Neutrophil (primary cell): ENCODE results near the gene HIVEP1.

ENCODE experiments used
- H3K27ac ChIP-seq: fragments of 200-600 bp; sonication (generic); 2 replicates; pipeline ENCODE4 v1.5.1; 2016; ENCODE audit warnings: mild to moderate bottlenecking, moderate library complexity
- H3K27me3 ChIP-seq: fragments of 200-600 bp; sonication (generic); 2 replicates; pipeline ENCODE4 v1.6.0; 2016; ENCODE audit warnings: mild to moderate bottlenecking
- H3K36me3 ChIP-seq: fragments of 200-600 bp; sonication (generic); 2 replicates; pipeline ENCODE4 v1.5.1; 2017
- H3K4me1 ChIP-seq, 2 experiments: fragments of 200-600 bp in 1 of 2; sonication (generic) in 1 of 2; 1 replicate in 1 of 2; 2 replicates in 1 of 2; pipeline versions ENCODE4 v1.5.1 to v1.6.1; 2013 to 2016; ENCODE audit warnings: low read depth in 1 of 2, low read length in 1 of 2, mild to moderate bottlenecking in 1 of 2, moderate library complexity in 1 of 2; ENCODE audit not compliant: control insufficient read depth in 1 of 2, insufficient read depth in 1 of 2
- H3K4me3 ChIP-seq, 2 experiments: fragments of 200-600 bp in 1 of 2; sonication (generic) in 1 of 2; 1 replicate in 1 of 2; 2 replicates in 1 of 2; pipeline ENCODE4 v1.5.1; 2013 to 2016; ENCODE audit warnings: low read depth in 1 of 2, low read length in 1 of 2, mild to moderate bottlenecking in 1 of 2, moderate library complexity in 1 of 2
- H3K9me3 ChIP-seq: fragments of 200-600 bp; sonication (generic); 2 replicates; pipeline ENCODE4 v1.5.1; 2016
- TF ChIP-seq, protein P1 (sequence below): fragments of 200-600 bp; sonication (generic); IDR thresholded peaks from 2 replicates; pipeline ENCODE4 v1.5.1; 2016; ENCODE audit warnings: antibody characterized with exemption

HIVEP1 gene

DNA sequence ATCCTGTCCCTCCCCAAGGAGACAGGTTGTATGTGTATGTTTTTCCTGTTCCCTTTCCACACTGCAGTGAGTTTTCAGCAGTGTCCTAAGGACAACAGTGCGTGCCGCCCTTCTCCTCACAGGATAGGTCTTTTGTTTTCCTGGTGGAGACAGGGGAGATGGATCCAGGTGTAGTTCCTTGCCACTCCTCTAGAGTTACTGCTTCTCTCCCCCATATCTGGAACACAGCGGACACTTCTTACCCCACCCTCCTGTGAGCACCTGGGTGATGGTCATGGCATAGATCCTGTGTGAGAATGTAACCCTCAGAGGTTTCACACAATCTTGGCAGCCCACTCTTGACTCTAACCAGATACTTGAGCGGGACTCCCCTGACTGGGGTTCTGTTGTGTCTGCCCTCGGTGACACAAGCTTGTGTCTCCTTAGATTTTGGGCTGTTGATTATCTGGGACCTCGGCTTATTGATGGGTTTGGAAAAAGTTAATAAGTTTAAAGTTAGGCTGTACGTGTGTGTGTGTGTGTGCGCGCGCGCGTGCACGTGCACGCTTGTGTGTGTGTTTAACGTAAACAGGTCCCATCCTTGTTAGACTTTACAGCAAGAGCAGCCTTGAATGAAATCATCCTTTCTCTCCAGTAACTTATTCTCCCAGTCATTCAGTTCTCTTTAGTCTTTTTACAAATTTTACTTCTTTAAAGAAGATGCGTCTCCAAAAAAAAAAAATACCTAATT is 146.7 kb downstream of the HIVEP1 start:
- Histone ChIP-seq H3K4me1 (peaks cover 0 to 4% of the 10 kb centered on the region in 2 experiments), H3K4me3 (no peak overlapping the region), H3K27ac (no peak overlapping the region), H3K9me3 (no peaks in the 10 kb centered on the region), H3K27me3 (no peaks in the 10 kb centered on the region), H3K36me3 (peaks cover 20% of the 10 kb centered on the region)
- TF ChIP-seq, protein P1, sequence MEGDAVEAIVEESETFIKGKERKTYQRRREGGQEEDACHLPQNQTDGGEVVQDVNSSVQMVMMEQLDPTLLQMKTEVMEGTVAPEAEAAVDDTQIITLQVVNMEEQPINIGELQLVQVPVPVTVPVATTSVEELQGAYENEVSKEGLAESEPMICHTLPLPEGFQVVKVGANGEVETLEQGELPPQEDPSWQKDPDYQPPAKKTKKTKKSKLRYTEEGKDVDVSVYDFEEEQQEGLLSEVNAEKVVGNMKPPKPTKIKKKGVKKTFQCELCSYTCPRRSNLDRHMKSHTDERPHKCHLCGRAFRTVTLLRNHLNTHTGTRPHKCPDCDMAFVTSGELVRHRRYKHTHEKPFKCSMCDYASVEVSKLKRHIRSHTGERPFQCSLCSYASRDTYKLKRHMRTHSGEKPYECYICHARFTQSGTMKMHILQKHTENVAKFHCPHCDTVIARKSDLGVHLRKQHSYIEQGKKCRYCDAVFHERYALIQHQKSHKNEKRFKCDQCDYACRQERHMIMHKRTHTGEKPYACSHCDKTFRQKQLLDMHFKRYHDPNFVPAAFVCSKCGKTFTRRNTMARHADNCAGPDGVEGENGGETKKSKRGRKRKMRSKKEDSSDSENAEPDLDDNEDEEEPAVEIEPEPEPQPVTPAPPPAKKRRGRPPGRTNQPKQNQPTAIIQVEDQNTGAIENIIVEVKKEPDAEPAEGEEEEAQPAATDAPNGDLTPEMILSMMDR, result no peak

DNA sequence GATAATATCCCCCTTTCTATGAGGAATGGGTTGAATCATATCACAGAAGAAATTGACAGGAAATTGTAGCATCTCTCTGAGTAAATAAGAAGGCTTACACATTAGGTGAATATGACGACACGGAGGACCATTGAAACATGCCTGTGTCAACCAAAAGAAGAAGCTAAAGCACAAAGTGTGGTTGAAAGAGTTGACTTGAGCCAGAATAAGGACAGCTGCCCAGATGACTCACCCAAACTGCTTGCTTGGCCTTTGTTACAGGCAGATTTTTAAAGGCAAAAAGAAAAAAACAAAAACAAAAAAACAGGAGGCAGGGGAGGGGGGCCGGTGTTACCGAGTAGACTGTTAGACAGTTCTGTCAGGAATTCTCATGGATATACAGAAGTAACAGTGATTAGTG is 148.2 kb downstream of the HIVEP1 start:
- peak overlapping the region; percentile 35 for H3K27ac ChIP-seq
- TF ChIP-seq, protein P1, result no peak
- H3K36me3 ChIP-seq, result peaks cover 25% of the 10 kb centered on the region
- H3K4me1 ChIP-seq, result peaks cover 0 to 4% of the 10 kb centered on the region in 2 experiments
- H3K27me3 ChIP-seq, result no peaks in the 10 kb centered on the region
- no peak overlapping the region for H3K4me3 ChIP-seq
- H3K9me3 ChIP-seq, result no peaks in the 10 kb centered on the region

DNA sequence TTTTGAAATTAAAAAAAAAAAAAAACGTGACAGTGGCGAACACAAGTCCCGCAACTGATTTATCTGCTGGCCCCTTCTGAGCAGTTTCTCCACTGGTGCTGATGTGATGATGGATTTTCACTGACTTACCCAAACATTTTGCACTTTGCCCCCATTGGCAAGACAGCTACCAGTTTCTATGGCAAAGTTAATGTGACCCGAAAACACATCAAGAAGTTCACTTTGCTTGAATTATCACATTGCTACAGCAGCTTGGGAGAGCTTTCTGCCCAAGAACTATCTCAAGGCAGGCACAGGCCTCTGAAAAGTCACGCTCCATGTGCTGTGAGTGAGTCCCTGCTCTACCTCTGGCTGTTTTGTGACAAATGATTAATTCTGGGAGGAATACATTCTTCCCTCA is 150.1 kb downstream of the HIVEP1 start:
- peaks cover 25% of the 10 kb centered on the region for H3K36me3 ChIP-seq
- no peaks in the 10 kb centered on the region for H3K9me3 ChIP-seq
- peaks cover 0 to 4% of the 10 kb centered on the region in 2 experiments for H3K4me1 ChIP-seq
- TF ChIP-seq, protein P1, result no peak
- no peak overlapping the region for H3K4me3 ChIP-seq
- H3K27me3 ChIP-seq, result no peaks in the 10 kb centered on the region
- H3K27ac ChIP-seq, result no peak overlapping the region

DNA sequence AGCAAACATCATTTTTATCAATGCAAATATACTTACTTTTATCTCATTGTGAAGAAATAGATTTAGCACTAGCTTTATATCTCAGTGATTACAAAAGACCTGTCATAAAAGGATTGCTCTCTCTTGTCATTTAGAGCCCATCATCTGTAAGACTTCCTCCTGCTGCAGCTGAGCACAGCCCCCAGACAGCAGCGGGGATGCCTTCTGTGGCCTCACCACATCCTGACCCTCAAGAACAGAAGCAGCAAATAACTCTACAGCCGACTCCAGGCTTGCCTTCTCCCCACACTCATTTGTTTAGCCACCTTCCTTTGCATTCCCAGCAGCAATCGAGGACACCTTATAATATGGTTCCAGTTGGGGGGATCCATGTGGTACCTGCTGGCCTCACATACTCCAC is 151.0 kb downstream of the HIVEP1 start:
- Histone ChIP-seq H3K27me3 (no peaks in the 10 kb centered on the region), H3K27ac (no peak overlapping the region), H3K36me3 (peaks cover 25% of the 10 kb centered on the region), H3K4me1 (peaks cover 0 to 4% of the 10 kb centered on the region in 2 experiments), H3K9me3 (no peaks in the 10 kb centered on the region), H3K4me3 (no peak overlapping the region)
- TF ChIP-seq, protein P1, result no peak

DNA sequence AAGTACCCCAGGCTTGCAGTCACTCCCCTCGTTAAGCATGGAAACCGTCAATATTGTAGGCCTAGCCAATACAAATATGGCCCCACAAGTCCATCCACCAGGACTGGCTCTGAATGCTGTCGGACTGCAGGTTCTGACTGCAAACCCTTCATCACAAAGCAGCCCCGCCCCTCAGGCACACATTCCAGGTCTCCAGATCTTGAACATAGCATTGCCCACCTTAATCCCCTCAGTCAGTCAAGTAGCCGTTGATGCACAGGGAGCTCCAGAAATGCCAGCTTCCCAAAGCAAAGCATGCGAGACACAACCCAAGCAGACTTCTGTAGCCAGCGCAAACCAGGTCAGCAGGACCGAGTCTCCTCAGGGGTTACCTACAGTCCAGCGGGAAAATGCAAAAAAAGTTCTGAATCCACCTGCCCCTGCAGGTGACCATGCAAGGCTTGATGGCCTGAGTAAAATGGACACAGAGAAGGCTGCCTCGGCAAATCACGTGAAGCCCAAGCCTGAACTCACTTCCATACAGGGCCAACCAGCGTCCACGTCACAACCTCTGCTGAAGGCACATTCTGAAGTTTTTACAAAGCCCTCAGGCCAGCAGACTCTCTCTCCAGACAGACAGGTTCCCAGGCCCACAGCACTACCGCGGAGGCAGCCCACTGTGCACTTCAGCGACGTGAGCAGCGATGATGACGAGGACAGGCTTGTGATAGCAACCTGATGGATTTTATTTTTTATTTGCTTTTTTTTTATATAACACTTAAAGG is 151.8 kb downstream of the HIVEP1 start:
- no peaks in the 10 kb centered on the region for H3K27me3 ChIP-seq
- no peaks in the 10 kb centered on the region for H3K9me3 ChIP-seq
- TF ChIP-seq, protein P1, result no peak
- H3K27ac ChIP-seq, result no peak overlapping the region
- H3K4me1 ChIP-seq, result peaks cover 0 to 4% of the 10 kb centered on the region in 2 experiments
- peaks cover 25% of the 10 kb centered on the region for H3K36me3 ChIP-seq
- no peak overlapping the region for H3K4me3 ChIP-seq
